Stimulated activated CD8-positive, alpha-beta memory T cell treated with anti-CD3 and anti-CD28 coated beads, Interleukin-15, amount 100 ng/mL, for 4 hours (primary cell): ENCODE results near the gene DPEP1.
A peak's percentile ranks its signal among the peaks of the same experiment; 100 is the strongest.
"Not testable (repeated sequence)": the region's sequence is repeated elsewhere in the genome, so short reads cannot be mapped to it uniquely, and the experiment has no call there.

Experiments
- DNase-seq, 2 donors: peaks; one replicate each; pipeline ENCODE4 v3.0.0-alpha.2; 2020; ENCODE audit warnings: low read depth in 2 of 2

The DPEP1 gene

GRCh38 chr16:89613231-89613953, at the start of gene DPEP1:
Gene DPEP1 (plus strand): TSS chr16:89613642. CDS start chr16:89630411, 16,769 bp downstream.
- no peak for DNase-seq

GRCh38 chr16:89564476-89565255, 48.8 kb upstream of the DPEP1 start:
- no peak for DNase-seq

GRCh38 chr16:89565256-89565505, 48.3 kb upstream of the DPEP1 start:
- no peak for DNase-seq

GRCh38 chr16:89565506-89566372, 47.7 kb upstream of the DPEP1 start:
- DNase-seq: peak in 1 of 2 donors; percentile 16

DNA sequence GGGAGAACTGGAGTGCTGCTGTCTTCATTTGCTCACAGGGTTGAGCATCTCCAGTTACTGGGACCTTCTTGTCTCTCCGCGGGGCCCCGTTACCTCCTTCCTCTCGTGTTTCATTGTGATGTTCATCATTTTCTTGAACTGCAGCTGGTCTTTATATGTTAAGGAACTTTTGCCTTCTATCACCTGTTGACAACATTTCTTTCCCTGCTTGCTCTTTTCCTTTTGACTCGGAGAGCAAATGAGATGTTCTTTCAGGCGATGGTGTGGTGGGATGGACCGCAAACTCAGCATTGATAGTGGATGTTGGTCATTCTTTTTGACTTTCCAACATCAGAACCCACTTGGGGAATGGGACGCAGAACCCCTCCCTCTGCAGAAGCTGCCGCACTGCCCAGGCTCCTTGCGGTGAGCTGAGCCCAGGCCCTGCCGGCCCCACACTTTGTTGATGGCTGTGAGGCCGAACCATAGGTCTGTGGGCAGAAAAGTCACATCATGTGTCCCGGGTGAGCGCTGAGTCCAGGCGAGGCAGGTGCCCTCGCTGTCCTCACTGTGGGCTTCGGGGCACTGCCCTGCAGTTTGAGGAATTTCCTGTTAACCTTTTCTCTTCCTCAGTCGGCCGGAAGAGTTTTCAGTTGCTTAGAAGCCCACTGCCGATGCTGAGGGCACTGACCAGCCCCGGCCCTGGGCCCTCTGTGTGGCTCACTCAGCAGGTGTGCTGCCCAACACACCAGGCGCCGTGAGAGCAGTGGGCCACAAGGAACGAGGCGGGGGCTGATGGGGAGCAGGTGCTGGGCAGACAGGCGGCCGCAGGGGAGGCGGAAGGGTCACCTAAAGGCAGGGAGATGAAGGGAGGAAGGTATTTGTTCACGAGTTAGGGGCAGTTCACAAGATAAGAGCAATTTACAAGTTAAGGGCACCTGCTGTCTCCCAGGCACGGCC, 45.5 kb upstream of the DPEP1 start:
- DNase-seq: no peak

DNA sequence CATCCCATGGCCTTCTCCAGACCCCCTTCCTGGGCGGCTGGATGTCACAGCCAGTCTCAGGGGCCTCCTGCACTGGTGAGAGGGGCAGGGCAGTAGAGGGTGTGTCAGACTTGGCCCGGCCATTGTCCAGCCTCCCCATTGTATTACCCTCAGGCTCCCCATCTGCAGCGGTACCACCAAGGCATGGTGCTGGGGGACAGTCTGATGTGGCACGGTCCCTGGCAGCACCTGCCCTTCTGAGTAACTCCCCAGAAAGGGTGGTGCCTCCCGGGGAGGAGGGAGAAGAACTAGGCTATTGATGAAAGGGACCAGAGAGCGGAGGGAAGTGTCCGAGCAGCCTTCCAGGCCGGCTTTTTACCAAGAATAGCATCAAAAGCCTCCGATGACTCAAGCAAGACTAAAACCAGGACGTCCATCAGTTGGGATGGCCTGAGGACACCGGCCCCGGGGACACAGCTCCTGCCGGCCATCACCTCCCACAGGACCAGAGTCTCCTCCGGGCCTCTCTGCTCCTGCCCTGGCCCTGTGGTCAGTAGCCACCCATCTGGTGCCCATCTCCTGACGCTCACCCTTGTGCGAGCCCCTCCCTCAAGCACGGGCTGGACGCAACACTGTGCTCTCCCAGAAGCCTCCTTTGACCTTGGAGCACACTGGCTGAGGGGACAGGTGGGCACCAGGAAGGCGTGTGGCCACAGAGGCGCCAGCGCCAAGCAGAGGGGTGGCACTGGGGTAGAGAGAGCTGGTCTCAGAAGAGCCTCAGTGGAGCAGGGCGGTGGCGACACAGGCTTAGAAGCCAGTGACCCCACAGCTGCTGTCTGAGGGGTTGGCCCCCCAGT, 43.7 kb upstream of the DPEP1 start:
- DNase-seq: no peak

- DNase-seq: no peak
These were observed 43.0 kb upstream of the DPEP1 start for GRCh38 chr16:89570342-89570923.

DNA sequence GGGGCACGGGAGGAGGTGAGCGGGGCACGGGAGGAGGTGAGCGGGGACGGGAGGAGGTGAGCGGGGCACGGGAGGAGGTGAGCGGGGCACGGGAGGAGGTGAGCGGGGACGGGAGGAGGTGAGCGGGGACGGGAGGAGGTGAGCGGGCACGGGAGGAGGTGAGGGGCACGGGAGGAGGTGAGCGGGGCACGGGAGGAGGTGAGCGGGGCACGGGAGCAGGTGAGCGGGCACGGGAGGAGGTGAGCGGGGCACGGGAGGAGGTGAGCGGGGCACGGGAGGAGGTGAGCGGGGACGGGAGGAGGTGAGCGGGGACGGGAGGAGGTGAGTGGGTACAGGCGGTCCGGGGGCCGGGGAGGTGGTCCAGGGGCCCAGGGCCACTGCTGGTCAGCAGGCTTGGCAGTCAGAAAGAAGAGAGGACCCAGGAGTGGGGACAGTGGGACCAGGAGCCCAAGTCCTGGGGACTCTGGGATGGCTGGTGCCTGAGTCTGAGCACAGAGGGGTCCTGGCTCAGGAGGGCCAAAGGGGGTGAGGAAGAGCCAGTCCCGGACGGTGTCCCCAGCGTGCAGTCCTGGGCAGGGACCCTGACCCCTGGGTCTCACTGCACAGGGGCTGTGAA, 42.4 kb upstream of the DPEP1 start:
- DNase-seq: not testable (repeated sequence)

GRCh38 chr16:89571636-89572035, 41.8 kb upstream of the DPEP1 start:
- DNase-seq: no peak

GRCh38 chr16:89572073-89572484, 41.4 kb upstream of the DPEP1 start:
- no peak for DNase-seq

DNA sequence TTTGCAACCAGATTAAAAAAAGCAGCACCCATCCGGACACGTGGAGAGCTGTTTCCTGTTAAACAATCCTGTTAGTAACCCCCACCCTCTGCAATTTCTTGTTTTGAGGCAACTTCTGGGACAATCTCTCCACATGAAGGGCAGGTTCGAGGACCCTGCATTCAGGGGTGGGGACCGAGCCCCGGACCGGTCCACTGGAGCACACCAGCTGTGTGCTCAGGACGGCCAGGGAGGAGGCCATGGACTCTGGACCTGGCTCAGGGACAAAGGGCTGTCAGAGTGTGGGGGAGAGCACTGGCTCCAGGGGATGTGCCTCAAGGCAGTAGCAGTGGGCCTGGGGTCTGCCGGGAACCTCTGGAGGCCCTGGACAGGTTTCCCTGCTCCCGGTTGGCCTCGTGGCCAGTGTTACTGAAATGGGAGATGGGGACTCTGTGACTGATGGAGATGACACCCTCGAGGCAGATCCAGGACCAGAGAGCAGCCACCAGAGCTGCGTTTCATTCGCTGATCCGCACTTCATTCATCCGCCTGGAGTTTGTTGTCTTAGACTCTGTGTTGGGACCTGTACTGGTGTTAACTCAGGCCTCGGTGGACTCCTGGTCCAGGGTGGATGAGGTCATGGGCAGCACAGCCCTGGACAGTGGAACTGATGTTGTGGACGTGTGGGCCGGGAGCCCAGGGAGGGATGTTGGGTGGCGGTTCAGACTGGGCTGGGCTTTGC, 40.8 kb upstream of the DPEP1 start:
- DNase-seq: no peak

- DNase-seq: no peak
These were observed 39.4 kb upstream of the DPEP1 start for GRCh38 chr16:89573826-89574680.

GRCh38 chr16:89574681-89575246, 38.7 kb upstream of the DPEP1 start:
- DNase-seq: no peak

GRCh38 chr16:89575247-89576152, 37.9 kb upstream of the DPEP1 start, which contains the start of gene CPNE7:
Gene CPNE7 (plus strand): TSS chr16:89575758. CDS start chr16:89575898, 140 bp downstream.
- no peak for DNase-seq

GRCh38 chr16:89576153-89577054, 37.0 kb upstream of the DPEP1 start:
- DNase-seq: no peak
